HepG2 (cell line): ENCODE results near the gene NSMCE1. TPM values are rescaled to one million over a fixed set of nuclear protein-coding genes. Genes with fewer than 3 reads are reported as not detected.

Experiments used
- GTF2F1 ChIP-seq: fragments of 150-350 bp; IDR thresholded peaks from 2 replicates; pipeline ENCODE4 v1.6.1; 2014; ENCODE audit warnings: low read length
- PHF8 ChIP-seq: sonication (generic); formaldehyde crosslinking; IDR thresholded peaks from 2 replicates; pipeline ENCODE4 v1.5.0; 2020; ENCODE audit warnings: missing genetic modification reagents
- PLRG1 ChIP-seq: fragments of 450-650 bp; conservative IDR thresholded peaks from 2 replicates; pipeline ENCODE4 v1.6.1; 2016
- REL ChIP-seq: sonication (generic); formaldehyde crosslinking; conservative IDR thresholded peaks from 2 replicates; pipeline ENCODE4 v1.8.0; 2022; ENCODE audit warnings: mild to moderate bottlenecking, missing genetic modification reagents, moderate library complexity
- YEATS2 ChIP-seq: sonication (generic); formaldehyde crosslinking; IDR thresholded peaks from 2 replicates; pipeline ENCODE4 v1.4.0; 2020; ENCODE audit warnings: missing genetic modification reagents, borderline replicate concordance
- ZBTB42 ChIP-seq: sonication (generic); formaldehyde crosslinking; IDR thresholded peaks from 2 replicates; pipeline ENCODE4 v1.5.0; 2020; ENCODE audit warnings: mild to moderate bottlenecking, missing genetic modification reagents
- ZNF549 ChIP-seq: sonication (generic); formaldehyde crosslinking; IDR thresholded peaks from 2 replicates; pipeline ENCODE4 v1.5.0; 2020; ENCODE audit warnings: missing genetic modification reagents
- ZNF556 ChIP-seq: sonication (generic); formaldehyde crosslinking; IDR thresholded peaks from 2 replicates; pipeline ENCODE4 v1.4.0; 2020; ENCODE audit warnings: mild to moderate bottlenecking, missing genetic modification reagents, borderline replicate concordance
- ZNF557 ChIP-seq: sonication (generic); formaldehyde crosslinking; IDR thresholded peaks from 2 replicates; pipeline ENCODE4 v1.4.0; 2020; ENCODE audit warnings: missing genetic modification reagents
- polyA plus RNA-seq, 8 experiments: library from polyadenylated mRNA; depleted of rRNA in 3 of 8; stranded (reverse) in 7 of 8; unstranded in 1 of 8; fragments of >200 nt; fragmentation: Illumina TruSeq in 4 of 8; extraction: Trizol in 4 of 8; gene quantifications; 2 replicates each; pipeline versions ENCODE4 v1.2.1 to v1.2.3, GENCODE V29; 2011 to 2016; ENCODE audit warnings: low read depth in 4 of 8, missing spikeins in 1 of 8, mixed read lengths in 1 of 8; ENCODE audit not compliant: insufficient read depth in 1 of 8
- total RNA-seq, 5 experiments: library from RNA; depleted of rRNA; stranded (reverse); fragments of >200 nt; fragmentation: Illumina TruSeq; extraction: Trizol; gene quantifications; 2 replicates each; pipeline ENCODE4 v1.2.3, GENCODE V29; 2016; ENCODE audit warnings: low read depth in 1 of 5
- TF ChIP-seq, protein P1 (sequence below): IDR thresholded peaks from 2 replicates; pipeline ENCODE4 v1.6.1; 2018; ENCODE audit warnings: missing genetic modification reagents
- TF ChIP-seq, protein P2 (sequence below): sonication (generic); formaldehyde crosslinking; IDR thresholded peaks from 2 replicates; pipeline ENCODE4 v1.8.1; 2023; ENCODE audit warnings: mild to moderate bottlenecking, missing genetic modification reagents
- TF ChIP-seq, protein P3 (sequence below): sonication (generic); formaldehyde crosslinking; IDR thresholded peaks from 2 replicates; pipeline ENCODE4 v1.5.0; 2020; ENCODE audit warnings: mild to moderate bottlenecking, low read depth, missing genetic modification reagents, borderline replicate concordance
- TF ChIP-seq, protein P4 (sequence below): sonication (generic); formaldehyde crosslinking; IDR thresholded peaks from 2 replicates; pipeline ENCODE4 v1.4.0; 2020; ENCODE audit warnings: missing genetic modification reagents

NSMCE1 gene
- total and polyA plus RNA-seq, 2 of the 13 experiments (the other 11 are each of a cell fraction or from before 2014, with no cell fraction given), result 42.7 to 52.9 TPM

DNA sequence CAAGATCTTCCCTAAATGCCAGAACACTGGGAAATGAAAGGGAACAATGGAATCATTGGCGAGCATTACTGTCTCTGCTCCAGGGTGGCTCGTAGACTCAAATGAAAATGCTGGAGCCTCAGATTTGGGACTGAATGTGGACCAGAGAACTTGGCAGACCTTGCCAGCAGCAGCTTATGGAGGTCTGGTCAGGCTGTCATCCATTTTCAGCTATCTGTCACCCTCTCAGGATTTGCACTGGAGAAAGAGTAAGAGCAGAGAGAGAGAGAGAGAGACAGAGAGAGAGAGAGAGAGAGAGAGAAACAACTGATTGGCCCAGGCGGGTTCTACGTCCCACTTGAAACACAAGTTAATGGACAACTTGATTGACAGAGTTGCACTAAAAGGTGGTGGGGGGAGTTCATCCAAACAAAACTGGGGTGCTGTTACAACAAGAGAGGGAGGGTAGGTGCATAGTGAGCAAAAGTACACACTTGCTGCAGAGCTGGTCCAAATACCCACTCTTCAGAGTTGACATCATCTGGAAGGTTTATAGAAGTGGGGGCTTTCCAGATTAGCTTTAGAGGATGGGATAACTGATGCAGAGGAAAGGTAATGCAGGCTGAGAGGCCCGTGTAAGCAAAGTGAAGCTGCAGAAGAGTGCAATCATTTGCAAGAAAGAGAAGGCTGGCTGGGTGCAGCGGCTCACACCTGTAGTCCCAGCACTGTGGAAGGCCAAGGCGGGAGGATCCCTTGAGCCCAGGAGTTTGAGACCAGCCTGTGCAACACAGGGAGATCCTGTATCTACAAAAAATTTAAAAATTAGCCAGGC, 16.5 kb upstream of the NSMCE1 start (continued):
- no peak for TF ChIP-seq PLRG1
- no peak for TF ChIP-seq REL (CRISPR knock-in tag)
- 0 out of 2 replicates have a peak, but pooled peaks have one; percentile 19 for TF ChIP-seq PHF8 (CRISPR knock-in tag)
- TF ChIP-seq, protein P1, sequence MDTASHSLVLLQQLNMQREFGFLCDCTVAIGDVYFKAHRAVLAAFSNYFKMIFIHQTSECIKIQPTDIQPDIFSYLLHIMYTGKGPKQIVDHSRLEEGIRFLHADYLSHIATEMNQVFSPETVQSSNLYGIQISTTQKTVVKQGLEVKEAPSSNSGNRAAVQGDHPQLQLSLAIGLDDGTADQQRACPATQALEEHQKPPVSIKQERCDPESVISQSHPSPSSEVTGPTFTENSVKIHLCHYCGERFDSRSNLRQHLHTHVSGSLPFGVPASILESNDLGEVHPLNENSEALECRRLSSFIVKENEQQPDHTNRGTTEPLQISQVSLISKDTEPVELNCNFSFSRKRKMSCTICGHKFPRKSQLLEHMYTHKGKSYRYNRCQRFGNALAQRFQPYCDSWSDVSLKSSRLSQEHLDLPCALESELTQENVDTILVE (CRISPR knock-in tag), result no peak
- TF ChIP-seq, protein P2, sequence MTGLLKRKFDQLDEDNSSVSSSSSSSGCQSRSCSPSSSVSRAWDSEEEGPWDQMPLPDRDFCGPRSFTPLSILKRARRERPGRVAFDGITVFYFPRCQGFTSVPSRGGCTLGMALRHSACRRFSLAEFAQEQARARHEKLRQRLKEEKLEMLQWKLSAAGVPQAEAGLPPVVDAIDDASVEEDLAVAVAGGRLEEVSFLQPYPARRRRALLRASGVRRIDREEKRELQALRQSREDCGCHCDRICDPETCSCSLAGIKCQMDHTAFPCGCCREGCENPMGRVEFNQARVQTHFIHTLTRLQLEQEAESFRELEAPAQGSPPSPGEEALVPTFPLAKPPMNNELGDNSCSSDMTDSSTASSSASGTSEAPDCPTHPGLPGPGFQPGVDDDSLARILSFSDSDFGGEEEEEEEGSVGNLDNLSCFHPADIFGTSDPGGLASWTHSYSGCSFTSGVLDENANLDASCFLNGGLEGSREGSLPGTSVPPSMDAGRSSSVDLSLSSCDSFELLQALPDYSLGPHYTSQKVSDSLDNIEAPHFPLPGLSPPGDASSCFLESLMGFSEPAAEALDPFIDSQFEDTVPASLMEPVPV (CRISPR knock-in tag), result no peak
- no peak; the same call in 1 of the 2 replicates for TF ChIP-seq YEATS2 (CRISPR knock-in tag)
- TF ChIP-seq, protein P3, sequence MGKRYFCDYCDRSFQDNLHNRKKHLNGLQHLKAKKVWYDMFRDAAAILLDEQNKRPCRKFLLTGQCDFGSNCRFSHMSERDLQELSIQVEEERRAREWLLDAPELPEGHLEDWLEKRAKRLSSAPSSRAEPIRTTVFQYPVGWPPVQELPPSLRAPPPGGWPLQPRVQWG (CRISPR knock-in tag), result no peak
- TF ChIP-seq ZBTB42 (CRISPR knock-in tag), result no peak
- TF ChIP-seq, protein P4, sequence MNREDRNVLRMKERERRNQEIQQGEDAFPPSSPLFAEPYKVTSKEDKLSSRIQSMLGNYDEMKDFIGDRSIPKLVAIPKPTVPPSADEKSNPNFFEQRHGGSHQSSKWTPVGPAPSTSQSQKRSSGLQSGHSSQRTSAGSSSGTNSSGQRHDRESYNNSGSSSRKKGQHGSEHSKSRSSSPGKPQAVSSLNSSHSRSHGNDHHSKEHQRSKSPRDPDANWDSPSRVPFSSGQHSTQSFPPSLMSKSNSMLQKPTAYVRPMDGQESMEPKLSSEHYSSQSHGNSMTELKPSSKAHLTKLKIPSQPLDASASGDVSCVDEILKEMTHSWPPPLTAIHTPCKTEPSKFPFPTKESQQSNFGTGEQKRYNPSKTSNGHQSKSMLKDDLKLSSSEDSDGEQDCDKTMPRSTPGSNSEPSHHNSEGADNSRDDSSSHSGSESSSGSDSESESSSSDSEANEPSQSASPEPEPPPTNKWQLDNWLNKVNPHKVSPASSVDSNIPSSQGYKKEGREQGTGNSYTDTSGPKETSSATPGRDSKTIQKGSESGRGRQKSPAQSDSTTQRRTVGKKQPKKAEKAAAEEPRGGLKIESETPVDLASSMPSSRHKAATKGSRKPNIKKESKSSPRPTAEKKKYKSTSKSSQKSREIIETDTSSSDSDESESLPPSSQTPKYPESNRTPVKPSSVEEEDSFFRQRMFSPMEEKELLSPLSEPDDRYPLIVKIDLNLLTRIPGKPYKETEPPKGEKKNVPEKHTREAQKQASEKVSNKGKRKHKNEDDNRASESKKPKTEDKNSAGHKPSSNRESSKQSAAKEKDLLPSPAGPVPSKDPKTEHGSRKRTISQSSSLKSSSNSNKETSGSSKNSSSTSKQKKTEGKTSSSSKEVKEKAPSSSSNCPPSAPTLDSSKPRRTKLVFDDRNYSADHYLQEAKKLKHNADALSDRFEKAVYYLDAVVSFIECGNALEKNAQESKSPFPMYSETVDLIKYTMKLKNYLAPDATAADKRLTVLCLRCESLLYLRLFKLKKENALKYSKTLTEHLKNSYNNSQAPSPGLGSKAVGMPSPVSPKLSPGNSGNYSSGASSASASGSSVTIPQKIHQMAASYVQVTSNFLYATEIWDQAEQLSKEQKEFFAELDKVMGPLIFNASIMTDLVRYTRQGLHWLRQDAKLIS (CRISPR knock-in tag), result no peak
- no peak for TF ChIP-seq ZNF556 (CRISPR knock-in tag)
- TF ChIP-seq ZNF549 (CRISPR knock-in tag), result no peak
- no peak for TF ChIP-seq ZNF557 (CRISPR knock-in tag)
- no peak for TF ChIP-seq GTF2F1
